CD4-positive, alpha-beta T cell treated with Interleukin-4 for 4 hours (primary cell): ENCODE results near the gene SNUPN.
"Not testable (repeated sequence)": the region's sequence is repeated elsewhere in the genome, so short reads cannot be mapped to it uniquely, and the experiment has no call there.

Experiments used
- DNase-seq: peaks from one replicate; pipeline ENCODE4 v3.0.0-alpha.2; 2020

The SNUPN gene

DNA sequence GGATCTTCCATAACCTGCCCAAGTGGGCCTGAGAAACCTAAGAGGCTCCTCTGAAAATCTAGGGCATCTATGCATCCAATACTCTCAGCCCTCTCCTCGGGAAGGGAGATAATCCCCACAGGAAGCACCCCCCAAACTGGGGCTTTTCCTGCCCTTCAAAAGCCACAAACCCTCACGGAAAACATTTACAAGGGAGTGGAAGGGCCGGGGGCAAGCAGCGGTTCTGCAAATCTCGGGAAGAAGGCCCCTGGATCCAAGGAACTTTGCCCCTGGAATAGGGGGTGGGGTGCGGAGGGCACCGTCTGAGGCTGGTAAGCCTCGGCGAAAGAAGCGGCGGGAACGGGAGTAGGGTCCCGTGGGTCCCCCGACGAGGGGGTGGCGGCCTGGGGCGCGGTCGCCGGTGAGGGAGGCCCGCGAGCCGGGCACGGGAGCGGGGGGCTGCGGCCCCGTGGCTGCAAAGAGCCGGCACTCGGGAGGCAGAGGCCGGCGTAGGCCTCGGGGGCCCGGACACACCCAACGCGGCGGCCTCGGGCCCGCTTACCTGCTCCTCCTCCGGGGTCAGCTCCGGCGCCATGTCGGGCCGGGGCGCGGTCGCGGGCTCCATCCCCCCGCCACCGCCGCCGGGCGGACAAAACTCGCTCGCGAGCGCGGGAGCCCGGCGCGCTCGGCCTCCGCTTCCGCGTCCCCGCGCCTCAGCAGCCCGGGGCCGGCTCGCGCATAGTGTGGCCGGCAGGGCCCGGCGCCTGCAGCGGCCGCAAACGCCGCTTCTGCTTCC, 47.2 kb downstream of the SNUPN start:
- DNase-seq = no peak

- no peak for DNase-seq
Observed at GRCh38 chr15:75577401-75578172, 47.9 kb downstream of the SNUPN start.

- no peak for DNase-seq
Observed at GRCh38 chr15:75573648-75574384, 51.7 kb downstream of the SNUPN start.

- no peak for DNase-seq
Observed at GRCh38 chr15:75570126-75570845, 55.2 kb downstream of the SNUPN start.

DNA sequence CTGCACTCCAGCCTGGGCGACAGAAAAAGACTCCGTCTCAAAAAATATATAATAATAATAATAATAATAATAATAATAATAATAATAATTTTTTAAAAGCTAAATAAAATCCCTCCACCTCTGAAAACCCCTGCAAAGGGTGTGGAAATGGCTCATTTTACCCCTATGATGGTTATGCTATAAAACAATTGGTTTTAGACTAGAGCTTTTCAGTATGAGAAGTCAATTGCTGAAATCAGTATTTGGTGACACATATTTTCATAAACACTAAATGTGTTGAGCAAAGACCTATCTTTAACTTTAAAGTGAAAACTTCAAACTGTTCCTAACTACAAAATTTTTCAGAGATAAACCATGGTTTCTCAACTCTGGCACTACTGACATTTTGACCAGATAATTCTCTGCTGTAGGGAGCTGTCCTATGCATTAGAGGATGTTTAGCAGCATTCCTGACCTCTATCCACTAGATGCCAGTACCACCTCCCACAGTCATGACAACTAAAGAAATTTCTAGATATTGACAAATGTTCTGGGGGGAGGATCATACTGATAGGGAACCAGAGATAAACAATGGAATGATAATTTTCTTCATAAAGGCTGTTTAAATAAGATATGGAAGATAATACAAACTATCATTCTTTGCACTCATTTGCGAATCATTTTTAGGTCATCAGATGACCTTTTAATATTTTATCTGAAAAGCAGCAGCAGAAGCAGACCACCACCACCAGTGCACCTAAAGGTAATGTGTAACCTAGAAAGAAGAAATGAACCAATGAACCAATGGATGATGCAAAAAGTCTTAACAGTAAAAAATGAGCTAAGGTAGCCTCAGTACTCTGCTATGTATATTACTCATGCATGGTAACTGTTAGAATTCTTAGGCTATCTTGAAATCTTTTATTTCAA, 60.2 kb downstream of the SNUPN start:
- DNase-seq = no peak

DNA sequence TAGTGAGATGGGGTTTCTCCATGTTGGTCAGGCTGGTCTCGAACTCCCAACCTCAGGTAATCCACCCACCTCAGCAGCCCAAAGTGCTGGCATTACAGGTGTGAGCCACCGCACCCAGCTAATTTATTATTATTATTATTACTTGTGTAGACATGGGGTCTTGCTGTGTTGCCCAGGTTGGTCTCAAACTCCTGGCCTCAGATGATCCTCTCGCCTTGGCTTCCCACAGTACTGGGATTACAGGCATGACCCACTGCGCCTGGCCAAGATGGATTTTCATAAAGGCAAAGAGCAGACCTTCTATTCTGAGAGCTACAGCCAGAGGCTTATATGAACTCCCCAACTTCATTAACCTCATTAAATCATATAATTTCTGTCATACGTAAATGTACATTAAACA, 63.6 kb downstream of the SNUPN start:
- DNase-seq = no peak

- not testable (repeated sequence) for DNase-seq
Observed at GRCh38 chr15:75559360-75559759, 66.2 kb downstream of the SNUPN start.

GRCh38 chr15:75558955-75559354, 66.6 kb downstream of the SNUPN start:
- not testable (repeated sequence) for DNase-seq

DNA sequence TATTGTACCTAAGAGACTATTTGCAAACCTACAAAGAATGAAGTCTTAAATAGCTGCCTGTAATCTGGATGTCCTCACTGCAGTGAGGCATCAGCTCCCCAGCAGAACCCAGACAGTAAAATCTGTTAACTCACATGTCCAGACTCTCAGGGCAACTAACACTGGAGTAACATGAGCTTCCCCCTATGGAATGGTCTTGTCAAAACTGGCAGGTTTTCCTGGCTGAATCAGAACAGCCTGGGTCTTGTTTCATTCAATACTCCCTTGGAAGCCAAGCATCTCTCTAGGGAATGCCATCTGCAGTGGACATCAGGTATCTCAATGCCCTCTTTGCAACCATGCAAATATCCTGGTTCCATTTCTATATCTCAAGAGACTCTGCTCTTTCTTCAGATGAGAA, 70.8 kb downstream of the SNUPN start:
- no peak for DNase-seq

GRCh38 chr15:75553659-75554058, 71.9 kb downstream of the SNUPN start:
- DNase-seq = no peak

GRCh38 chr15:75551091-75551490, 74.4 kb downstream of the SNUPN start:
- DNase-seq = no peak
